Trophoblast cell (in vitro differentiated cells and primary cell): Measurements from ENCODE around the gene CCDC80.

Experiments
- DNase-seq, 2 donors: peaks; one replicate each; pipeline ENCODE4 v3.0.0-alpha.2; 2016
- H2AFZ ChIP-seq: 2 replicates; pipeline ENCODE4 v1.6.1; 2013; ENCODE audit warnings: low read length, moderate library complexity, mild to moderate bottlenecking; ENCODE audit not compliant: insufficient read depth, poor library complexity
- H2AK5ac ChIP-seq: 2 replicates; pipeline ENCODE4 v1.6.1; 2013; ENCODE audit warnings: mild to moderate bottlenecking, low read length
- H2BK120ac ChIP-seq: 2 replicates; pipeline ENCODE4 v1.6.1; 2013; ENCODE audit warnings: low read length, mild to moderate bottlenecking, moderate library complexity; ENCODE audit not compliant: insufficient read depth, poor library complexity
- H2BK12ac ChIP-seq: 2 replicates; pipeline ENCODE4 v1.6.1; 2013; ENCODE audit warnings: mild to moderate bottlenecking, low read length, moderate library complexity
- H2BK5ac ChIP-seq: 2 replicates; pipeline ENCODE4 v1.6.1; 2013; ENCODE audit warnings: low read length, low read depth, moderate library complexity, mild to moderate bottlenecking; ENCODE audit not compliant: poor library complexity
- H3K14ac ChIP-seq: 2 replicates; pipeline ENCODE4 v1.6.1; 2013; ENCODE audit warnings: mild to moderate bottlenecking, low read length
- H3K18ac ChIP-seq: 2 replicates; pipeline ENCODE4 v1.6.1; 2013; ENCODE audit warnings: mild to moderate bottlenecking, low read length
- H3K23ac ChIP-seq: 2 replicates; pipeline ENCODE4 v1.6.1; 2013; ENCODE audit warnings: low read length
- H3K27ac ChIP-seq: 2 replicates; pipeline ENCODE4 v1.5.1; 2013; ENCODE audit warnings: low read depth, mild to moderate bottlenecking, inconsistent platforms, low read length, moderate library complexity
- H3K27me3 ChIP-seq: 2 replicates; pipeline ENCODE4 v1.6.1; 2013; ENCODE audit warnings: inconsistent platforms, mild to moderate bottlenecking, low read length, moderate library complexity; ENCODE audit not compliant: insufficient read depth
- H3K36me3 ChIP-seq, 2 experiments: 1 replicate in 1 of 2; 2 replicates in 1 of 2; pipeline ENCODE4 v1.6.1; 2013; ENCODE audit warnings: low read length in 2 of 2, mild to moderate bottlenecking in 2 of 2, moderate library complexity in 1 of 2; ENCODE audit not compliant: insufficient read depth in 2 of 2, control insufficient read depth in 1 of 2
- H3K4ac ChIP-seq: 2 replicates; pipeline ENCODE4 v1.6.1; 2013; ENCODE audit warnings: low read depth, mild to moderate bottlenecking, low read length, moderate library complexity
- H3K4me1 ChIP-seq, 2 experiments: 1 replicate in 1 of 2; 2 replicates in 1 of 2; pipeline ENCODE4 v1.6.1; 2013; ENCODE audit warnings: low read length in 2 of 2, mild to moderate bottlenecking in 2 of 2, moderate library complexity in 1 of 2; ENCODE audit not compliant: insufficient read depth in 2 of 2, control insufficient read depth in 1 of 2
- H3K4me2 ChIP-seq: 2 replicates; pipeline ENCODE4 v1.6.1; 2013; ENCODE audit warnings: inconsistent platforms, mild to moderate bottlenecking, low read length, moderate library complexity
- H3K4me3 ChIP-seq: 2 replicates; pipeline ENCODE4 v1.5.1; 2013; ENCODE audit warnings: mild to moderate bottlenecking, low read depth, low read length, inconsistent platforms
- H3K79me1 ChIP-seq: one replicate; pipeline ENCODE4 v1.6.1; 2013; ENCODE audit warnings: low read length
- H3K79me2 ChIP-seq: 2 replicates; pipeline ENCODE4 v1.6.1; 2013; ENCODE audit warnings: low read length, mild to moderate bottlenecking; ENCODE audit not compliant: control insufficient read depth, insufficient read depth, poor library complexity
- H3K9ac ChIP-seq: 2 replicates; pipeline ENCODE4 v1.6.1; 2013; ENCODE audit warnings: mild to moderate bottlenecking, low read length
- H3K9me3 ChIP-seq: 2 replicates; pipeline ENCODE4 v1.6.1; 2013; ENCODE audit warnings: low read depth, mild to moderate bottlenecking, control low read depth, inconsistent platforms, low read length; ENCODE audit not compliant: insufficient read depth
- H4K12ac ChIP-seq: 2 replicates; pipeline ENCODE4 v1.6.1; 2013; ENCODE audit warnings: low read depth, mild to moderate bottlenecking, low read length, moderate library complexity
- H4K8ac ChIP-seq: 2 replicates; pipeline ENCODE4 v1.6.1; 2013; ENCODE audit warnings: low read depth, mild to moderate bottlenecking, low read length, moderate library complexity
- H4K91ac ChIP-seq: one replicate; pipeline ENCODE4 v1.6.1; 2013; ENCODE audit warnings: low read depth, mild to moderate bottlenecking, low read length, moderate library complexity
- WGBS: extraction: QIAGEN DNeasy Blood & Tissue Kit; methylation state at CpG from one replicate; pipeline ENCODE4 v1.1.7; 2013; ENCODE audit warnings: missing lambda C conversion rate; ENCODE audit not compliant: insufficient read length, insufficient coverage; ENCODE audit errors: extremely low coverage; 5-methylcytosine and 5-hydroxymethylcytosine counted together

CCDC80 gene

DNA sequence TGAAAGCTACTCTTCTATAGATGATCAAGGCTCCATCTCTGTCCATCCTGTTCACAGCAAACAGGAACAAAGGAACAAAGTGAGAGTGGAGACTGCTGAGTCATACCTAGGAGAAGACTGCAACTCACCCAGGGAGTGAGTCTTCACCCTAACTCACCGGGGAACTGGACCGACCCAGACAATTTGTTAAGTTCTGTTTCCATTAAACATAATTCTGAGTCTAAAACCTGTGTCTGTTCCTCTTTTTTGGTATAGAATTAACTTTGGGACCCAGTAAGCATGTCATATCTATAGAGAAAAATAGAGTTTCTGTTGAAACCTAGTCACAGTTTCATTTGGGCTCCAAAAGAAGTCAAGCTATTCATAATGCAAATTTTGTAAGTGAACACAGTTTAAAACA, 21.6 kb downstream of the CCDC80 start:
- Histone ChIP-seq H3K4me1 (no peaks in the 10 kb centered on the region), H3K4me2 (no peak overlapping the region), H3K23ac (no peak overlapping the region), H3K4ac (no peak overlapping the region), H3K36me3 (peaks cover 2 to 30% of the 10 kb centered on the region in 2 experiments), H2AFZ (no peak overlapping the region), H4K8ac (no peak overlapping the region), H3K79me2 (no peaks in the 10 kb centered on the region), H2BK5ac (no peak overlapping the region), H2BK120ac (no peak overlapping the region), H3K9me3 (no peaks in the 10 kb centered on the region), H3K18ac (no peak overlapping the region), H4K91ac (no peak overlapping the region), H2BK12ac (no peak overlapping the region), H3K79me1 (no peaks in the 10 kb centered on the region), H2AK5ac (no peak overlapping the region), H3K9ac (no peak overlapping the region), H4K12ac (no peak overlapping the region), H3K14ac (no peak overlapping the region), H3K27me3 (no peaks in the 10 kb centered on the region), H3K4me3 (no peak overlapping the region), H3K27ac (no peak overlapping the region)
- DNase-seq: no peak
- WGBS: no CpG with 5 or more reads among the region's 2 CpGs

DNA sequence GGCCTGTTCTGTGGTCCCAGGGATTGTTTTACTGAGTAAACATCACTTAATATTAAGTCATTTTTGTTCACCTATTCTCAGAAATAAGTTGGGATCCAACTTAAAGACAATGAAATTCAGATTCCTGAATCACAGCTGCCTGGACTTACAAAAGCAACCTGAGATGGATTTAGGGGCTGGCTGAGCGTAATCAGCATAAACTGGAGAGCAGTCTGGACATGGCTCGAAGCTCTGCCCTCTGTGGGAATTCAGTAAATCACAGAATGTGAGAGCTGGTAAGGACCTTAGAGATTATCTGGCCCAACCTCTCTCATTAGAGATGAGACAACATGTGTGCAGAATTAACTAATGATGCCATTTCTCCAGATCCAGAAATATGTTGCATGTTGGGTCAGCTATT, 23.7 kb downstream of the CCDC80 start:
- H3K27ac ChIP-seq: no peak overlapping the region
- no peaks in the 10 kb centered on the region for H3K9me3 ChIP-seq
- H3K4me3 ChIP-seq: no peak overlapping the region
- no peak overlapping the region for H3K4ac ChIP-seq
- H3K79me2 ChIP-seq: no peaks in the 10 kb centered on the region
- peaks cover 2 to 31% of the 10 kb centered on the region in 2 experiments for H3K36me3 ChIP-seq
- H4K8ac ChIP-seq: no peak overlapping the region
- no peaks in the 10 kb centered on the region for H3K79me1 ChIP-seq
- no peak overlapping the region for H3K4me2 ChIP-seq
- no peak overlapping the region for H3K9ac ChIP-seq
- no CpG with 5 or more reads among the region's 2 CpGs for WGBS
- H2BK12ac ChIP-seq: no peak overlapping the region
- no peaks in the 10 kb centered on the region for H3K4me1 ChIP-seq
- no peak for DNase-seq
- no peak overlapping the region for H4K91ac ChIP-seq
- H2BK5ac ChIP-seq: no peak overlapping the region
- no peaks in the 10 kb centered on the region for H3K27me3 ChIP-seq
- H3K23ac ChIP-seq: no peak overlapping the region
- no peak overlapping the region for H3K14ac ChIP-seq
- no peak overlapping the region for H3K18ac ChIP-seq
- no peak overlapping the region for H2AFZ ChIP-seq
- no peak overlapping the region for H4K12ac ChIP-seq
- H2BK120ac ChIP-seq: no peak overlapping the region
- no peak overlapping the region for H2AK5ac ChIP-seq

DNA sequence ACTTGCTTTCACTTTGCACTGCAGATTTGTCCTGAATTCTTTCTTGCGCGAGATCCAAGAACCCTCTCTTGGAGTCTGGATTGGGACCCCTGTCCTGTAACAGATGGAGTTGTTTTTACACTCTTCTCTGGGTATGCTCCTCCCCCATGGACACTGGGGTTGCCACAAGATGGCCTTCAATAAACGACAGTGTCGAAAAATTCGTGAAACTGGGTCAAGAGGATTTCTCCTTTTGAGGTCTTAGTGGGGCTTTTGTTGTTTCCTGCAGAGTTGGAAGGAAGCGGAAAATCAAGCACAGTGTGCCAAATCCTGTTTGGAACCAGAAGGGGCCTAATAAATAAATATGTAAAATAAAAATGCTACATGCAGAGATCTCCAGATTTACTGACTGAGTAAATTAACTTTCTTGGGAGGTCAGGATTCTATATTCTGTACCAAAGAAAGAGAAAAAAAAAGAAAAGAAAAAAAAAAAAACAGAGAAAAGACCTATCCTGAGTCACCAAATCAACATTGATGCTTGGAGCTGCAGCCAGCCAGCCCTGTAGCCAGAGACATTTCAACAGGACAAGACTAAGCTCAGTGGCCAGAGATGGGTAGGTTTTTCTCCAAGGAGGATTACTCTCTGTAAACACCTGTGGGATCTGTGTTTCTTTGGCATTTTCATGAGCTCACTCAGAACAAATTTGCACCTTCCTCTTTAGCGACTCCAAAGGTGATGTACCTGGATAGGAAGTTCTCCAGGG, 24.8 kb downstream of the CCDC80 start:
- Histone ChIP-seq H3K4me3 (no peak overlapping the region), H3K36me3 (peaks cover 3 to 35% of the 10 kb centered on the region in 2 experiments), H3K27ac (no peak overlapping the region), H4K8ac (no peak overlapping the region), H2BK12ac (no peak overlapping the region), H3K9ac (no peak overlapping the region), H3K23ac (no peak overlapping the region), H3K4me2 (no peak overlapping the region), H3K79me2 (no peaks in the 10 kb centered on the region), H2AFZ (no peak overlapping the region), H2BK5ac (no peak overlapping the region), H4K12ac (no peak overlapping the region), H2AK5ac (no peak overlapping the region), H3K4ac (no peak overlapping the region), H3K14ac (no peak overlapping the region), H3K79me1 (no peaks in the 10 kb centered on the region), H2BK120ac (no peak overlapping the region), H3K27me3 (no peaks in the 10 kb centered on the region), H3K9me3 (no peaks in the 10 kb centered on the region), H3K18ac (no peak overlapping the region), H4K91ac (no peak overlapping the region), H3K4me1 (no peaks in the 10 kb centered on the region)
- no peak for DNase-seq
- WGBS: no CpG with 5 or more reads among the region's 7 CpGs

DNA sequence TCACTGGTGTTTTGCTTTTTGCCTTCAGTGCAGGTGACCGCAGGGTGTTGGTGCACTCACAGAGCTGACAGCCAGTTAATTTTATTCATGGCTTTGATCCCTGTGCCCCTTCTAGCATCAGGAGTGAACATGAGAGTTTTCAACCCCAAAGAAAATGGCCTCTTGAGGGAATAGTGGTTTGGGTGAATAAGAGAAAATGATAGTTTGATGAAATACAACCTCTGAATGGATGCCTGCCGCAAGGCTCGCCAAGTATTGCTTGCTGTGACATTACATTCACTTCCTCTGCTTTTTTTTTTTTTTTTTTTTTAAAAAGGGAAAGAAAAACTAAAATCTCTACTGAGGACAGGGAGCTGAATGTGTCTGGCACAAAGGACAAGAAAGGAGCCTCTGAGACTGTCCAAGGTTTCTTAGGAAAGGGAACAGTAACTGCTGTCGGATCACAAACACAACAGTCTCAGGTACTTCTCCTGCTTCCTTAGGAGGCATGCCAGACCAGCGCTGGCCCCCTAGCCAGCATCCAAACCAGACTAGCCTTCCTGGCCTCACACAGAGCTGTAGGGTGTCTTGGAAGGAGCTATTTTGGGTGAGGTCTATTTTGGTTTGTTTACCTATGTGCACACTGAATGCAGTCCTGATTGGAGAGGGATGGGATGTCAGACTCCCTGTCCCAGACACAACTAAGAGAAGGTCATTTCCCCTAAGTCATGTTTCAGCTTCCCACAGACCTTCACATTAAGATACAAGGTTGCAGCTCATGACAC, 29.0 kb downstream of the CCDC80 start:
- H2AK5ac ChIP-seq: no peak overlapping the region
- H3K27me3 ChIP-seq: no peaks in the 10 kb centered on the region
- H4K12ac ChIP-seq: no peak overlapping the region
- H2AFZ ChIP-seq: no peak overlapping the region
- H3K18ac ChIP-seq: no peak overlapping the region
- H4K8ac ChIP-seq: no peak overlapping the region
- H3K4me2 ChIP-seq: no peak overlapping the region
- H3K9ac ChIP-seq: no peak overlapping the region
- no peak overlapping the region for H2BK5ac ChIP-seq
- no peaks in the 10 kb centered on the region for H3K79me1 ChIP-seq
- no peak overlapping the region for H3K14ac ChIP-seq
- peaks cover 8 to 30% of the 10 kb centered on the region in 2 experiments for H3K36me3 ChIP-seq
- H3K4me3 ChIP-seq: no peak overlapping the region
- H2BK12ac ChIP-seq: no peak overlapping the region
- no peaks in the 10 kb centered on the region for H3K79me2 ChIP-seq
- H2BK120ac ChIP-seq: no peak overlapping the region
- no peak overlapping the region for H3K4ac ChIP-seq
- no peaks in the 10 kb centered on the region for H3K9me3 ChIP-seq
- no peak for DNase-seq
- no peak overlapping the region for H3K27ac ChIP-seq
- H3K23ac ChIP-seq: no peak overlapping the region
- H3K4me1 ChIP-seq: no peaks in the 10 kb centered on the region
- H4K91ac ChIP-seq: no peak overlapping the region
- WGBS: no CpG with 5 or more reads among the region's 5 CpGs
